Endothelial cell of hepatic sinusoid (primary cell): Measurements from ENCODE around the gene PATJ.
"Not testable (repeated sequence)": the region's sequence is repeated elsewhere in the genome, so short reads cannot be mapped to it uniquely, and the experiment has no call there.

Experiments used
- in situ Hi-C: cut with HindIII; loops from 2 replicates; pipeline ENCODE4 v1.10.0; 2017; ENCODE audit warnings: low sequenced_read_pairs

The PATJ gene

GRCh38 chr1:62188111-62188510, 445.8 kb downstream of the PATJ start:
- in situ Hi-C loops = loop anchor here (10.0 kb wide), 1 partner anchor 187 kb away; no protein-coding TSS in a partner anchor

- in situ Hi-C loops = no loop called here
Observed at GRCh38 chr1:62194651-62195544, 452.6 kb downstream of the PATJ start, which contains the start of gene L1TD1. TSS of gene L1TD1 (plus strand) at chr1:62194849. CDS start at chr1:62206629, 11,780 bp downstream.

GRCh38 chr1:62196086-62196690, 453.9 kb downstream of the PATJ start:
- in situ Hi-C loops = no loop called here

- in situ Hi-C loops = no loop called here
Observed at GRCh38 chr1:62198069-62198780, 455.9 kb downstream of the PATJ start.

- in situ Hi-C loops = no loop called here
Observed at GRCh38 chr1:62198781-62199125, 456.5 kb downstream of the PATJ start.

GRCh38 chr1:62207187-62207586, 464.9 kb downstream of the PATJ start:
- in situ Hi-C loops = no loop called here

GRCh38 chr1:62208087-62208486, 465.8 kb downstream of the PATJ start:
- in situ Hi-C loops = no loop called here

GRCh38 chr1:62208970-62209369, 466.7 kb downstream of the PATJ start:
- in situ Hi-C loops = no loop called here

- in situ Hi-C loops = no loop called here
Observed at GRCh38 chr1:62209931-62210595, 467.8 kb downstream of the PATJ start.

- in situ Hi-C loops = no loop called here
Observed at GRCh38 chr1:62210960-62211359, 468.7 kb downstream of the PATJ start.

- in situ Hi-C loops = no loop called here
Observed at GRCh38 chr1:62212411-62212810, 470.1 kb downstream of the PATJ start.

- in situ Hi-C loops = no loop called here
Observed at GRCh38 chr1:62213075-62213914, 471.0 kb downstream of the PATJ start.

- in situ Hi-C loops = no loop called here
Observed at GRCh38 chr1:62218604-62219003, 476.3 kb downstream of the PATJ start.

GRCh38 chr1:62220456-62220855, 478.2 kb downstream of the PATJ start:
- in situ Hi-C loops = not testable (repeated sequence)

GRCh38 chr1:62221171-62221570, 478.9 kb downstream of the PATJ start:
- in situ Hi-C loops = no loop called here

- in situ Hi-C loops = no loop called here
Observed at GRCh38 chr1:62222321-62222720, 480.0 kb downstream of the PATJ start.

GRCh38 chr1:62224182-62224581, 481.9 kb downstream of the PATJ start:
- in situ Hi-C loops = no loop called here

GRCh38 chr1:62227496-62227895, 485.2 kb downstream of the PATJ start:
- in situ Hi-C loops = no loop called here
